Thoracic aorta (tissue), 2 donors: ENCODE data around the gene PKDCC. TPM values are rescaled to one million over a fixed set of nuclear protein-coding genes. Genes with fewer than 3 reads are reported as not detected.

ENCODE experiments used
- ATAC-seq: fragments of 150-250 bp; one replicate; pipeline ENCODE4 v1.8.0; 2017; ENCODE audit warnings: low read depth; ENCODE audit not compliant: insufficient number of reproducible peaks, low FRiP score
- DNase-seq: peaks from one replicate; pipeline ENCODE4 v3.0.0-alpha.2; 2020; ENCODE audit warnings: low spot score
- H3K27ac ChIP-seq, 2 donors: fragments of 200-600 bp; sonication (generic); 1 replicate in 1 of 2; 2 replicates in 1 of 2; pipeline ENCODE4 v1.5.1; 2016; ENCODE audit warnings: mild to moderate bottlenecking in 2 of 2, moderate library complexity in 2 of 2
- H3K27me3 ChIP-seq: fragments of 200-600 bp; sonication (generic); replicated peaks from 2 replicates; pipeline ENCODE4 v1.6.0; 2016; ENCODE audit warnings: mild to moderate bottlenecking; ENCODE audit not compliant: insufficient read depth
- H3K36me3 ChIP-seq: fragments of 200-600 bp; sonication (generic); one replicate; pipeline ENCODE4 v1.5.1; 2016
- H3K4me1 ChIP-seq, 2 donors: fragments of 200-600 bp; sonication (generic); 1 replicate in 1 of 2; 2 replicates in 1 of 2; pipeline versions ENCODE4 v1.5.1 to v1.6.0; 2016; ENCODE audit warnings: low read depth in 2 of 2, mild to moderate bottlenecking in 1 of 2; ENCODE audit not compliant: control insufficient read depth in 1 of 2
- H3K4me3 ChIP-seq: fragments of 200-600 bp; sonication (generic); 2 replicates; pipeline ENCODE4 v1.5.1; 2016; ENCODE audit warnings: mild to moderate bottlenecking
- H3K9me3 ChIP-seq: fragments of 200-600 bp; sonication (generic); 2 replicates; pipeline ENCODE4 v1.5.1; 2016
- CTCF ChIP-seq: fragments of 200-600 bp; sonication (generic); IDR thresholded peaks from one replicate; pipeline ENCODE4 v1.5.1; 2019; ENCODE audit warnings: antibody characterized with exemption
- total RNA-seq, 2 donors: library from RNA; depleted of rRNA; stranded (reverse); fragments of >200 nt; gene quantifications; one replicate each; pipeline versions ENCODE4 v1.1.0 to v1.2.3, GENCODE V29; 2016

Gene PKDCC
- total RNA-seq, 2 donors from 2014 or later, result 75.8 to 225 TPM

GRCh38 chr2:42106257-42106816, 58.5 kb downstream of the PKDCC start:
- no peaks in the 10 kb centered on the region for H3K27me3 ChIP-seq
- ATAC-seq, result no peak
- H3K27ac ChIP-seq, result no peak overlapping the region
- peaks cover 9 to 28% of the 10 kb centered on the region in 2 donors for H3K4me1 ChIP-seq
- no peak for TF ChIP-seq CTCF
- no peaks in the 10 kb centered on the region for H3K36me3 ChIP-seq
- H3K4me3 ChIP-seq, result no peak overlapping the region
- no peaks in the 10 kb centered on the region for H3K9me3 ChIP-seq
- no peak for DNase-seq

GRCh38 chr2:42107249-42108042, 59.6 kb downstream of the PKDCC start:
- Histone ChIP-seq H3K27me3 (no peaks in the 10 kb centered on the region), H3K4me3 (no peak overlapping the region), H3K4me1 (peaks cover 4 to 18% of the 10 kb centered on the region in 2 donors), H3K36me3 (no peaks in the 10 kb centered on the region), H3K9me3 (no peaks in the 10 kb centered on the region), H3K27ac (no peak overlapping the region)
- TF ChIP-seq CTCF, result no peak
- no peak for DNase-seq
- no peak for ATAC-seq

Other genes with a start within 250 kb of the PKDCC start
- gene EML4, start 121.3 kb downstream of the PKDCC start, total RNA-seq, result 10 to 100 TPM; 32.8 to 59.9 TPM